SK-N-SH (cell line): ENCODE data around the gene LAMB1. TPM values are rescaled to one million over a fixed set of nuclear protein-coding genes. Genes with fewer than 3 reads are reported as not detected.
A peak's percentile ranks its signal among the peaks of the same experiment; 100 is the strongest.

Source experiments
- CTCF ChIA-PET: fragments of 300-600, 350-600 bp; formaldehyde crosslinking; extraction: SDS; loops from one replicate; lab custom pipeline; 2021; lab: Yijun Ruan, JAX
- POLR2A ChIA-PET: fragments of 350-600 bp; sonication (Branson Sonifier 250); formaldehyde crosslinking; extraction: SDS; loops from one replicate; lab custom pipeline; 2020; ENCODE audit warnings: antibody characterized with exemption, inconsistent platforms; lab: Yijun Ruan, JAX
- DNase-seq: peaks from one replicate; pipeline ENCODE4 v3.0.0; 2012
- H2AFZ ChIP-seq: fragments of 200-600 bp; sonication (generic); 2 replicates; pipeline ENCODE4 v1.8.1; 2016; ENCODE audit warnings: antibody characterized with exemption, mild to moderate bottlenecking, low read depth
- H3F3A ChIP-seq: fragments of 200-600 bp; sonication (generic); replicated peaks from 2 replicates; pipeline ENCODE3; 2016; ENCODE audit warnings: antibody characterized with exemption, mild to moderate bottlenecking; ENCODE audit not compliant: insufficient read depth
- H3K27ac ChIP-seq, 2 experiments: fragments of 200-500 bp in 1 of 2; fragments of 200-600 bp in 1 of 2; sonication (Bioruptor generic) in 1 of 2; sonication (generic), shearing (Covaris generic) in 1 of 2; 2 replicates each; pipeline versions ENCODE4 v1.5.1 to v1.6.1; 2014 to 2016; ENCODE audit warnings: low read depth in 2 of 2, inconsistent platforms in 1 of 2, low read length in 1 of 2, mild to moderate bottlenecking in 1 of 2, mixed read lengths in 1 of 2
- H3K27me3 ChIP-seq: fragments of 200-600 bp; sonication (generic), shearing (Covaris generic); 2 replicates; pipeline ENCODE4 v1.6.1; 2016; ENCODE audit warnings: mixed run types; ENCODE audit not compliant: insufficient read depth
- H3K36me3 ChIP-seq, 2 experiments: fragments of 200-500 bp in 1 of 2; fragments of 200-600 bp in 1 of 2; sonication (Bioruptor generic) in 1 of 2; sonication (generic) in 1 of 2; replicated peaks in 1 of 2; 2 replicates each; pipeline versions ENCODE3 to v1.5.1; 2014 to 2016; ENCODE audit warnings: low read length in 1 of 2, mild to moderate bottlenecking in 1 of 2; ENCODE audit not compliant: insufficient read depth in 2 of 2, control insufficient read depth in 1 of 2
- H3K4me1 ChIP-seq, 2 experiments: fragments of 200-500 bp in 1 of 2; fragments of 200-600 bp in 1 of 2; sonication (Bioruptor generic) in 1 of 2; sonication (generic), shearing (Covaris generic) in 1 of 2; 2 replicates each; pipeline versions ENCODE4 v1.5.1 to v1.6.1; 2014 to 2016; ENCODE audit warnings: low read depth in 1 of 2, low read length in 1 of 2, mixed run types in 1 of 2; ENCODE audit not compliant: insufficient read depth in 2 of 2, control insufficient read depth in 1 of 2
- H3K4me2 ChIP-seq: fragments of 200-600 bp; sonication (generic), shearing (Covaris generic); 2 replicates; pipeline ENCODE4 v1.6.1; 2017; ENCODE audit warnings: mixed run types
- H3K4me3 ChIP-seq, 2 experiments: fragments of 200-500 bp in 1 of 2; fragments of 200-600 bp in 1 of 2; sonication (Bioruptor generic) in 1 of 2; sonication (generic), shearing (Covaris generic) in 1 of 2; 2 replicates each; pipeline versions ENCODE4 v1.5.1 to v1.8.1; 2014 to 2016; ENCODE audit warnings: low read depth in 2 of 2, inconsistent platforms in 1 of 2, low read length in 1 of 2, mild to moderate bottlenecking in 1 of 2, mixed read lengths in 1 of 2, moderate library complexity in 1 of 2
- H3K79me2 ChIP-seq: fragments of 200-600 bp; sonication (generic); 2 replicates; pipeline ENCODE4 v1.8.1; 2017; ENCODE audit warnings: mild to moderate bottlenecking; ENCODE audit not compliant: insufficient read depth
- H3K9ac ChIP-seq: fragments of 200-600 bp; sonication (generic); 2 replicates; pipeline ENCODE4 v1.6.1; 2017; ENCODE audit warnings: mixed run types
- H3K9me2 ChIP-seq: fragments of 200-600 bp; sonication (generic); 2 replicates; pipeline ENCODE4 v1.6.1; 2017; ENCODE audit warnings: mixed run types
- H3K9me3 ChIP-seq: fragments of 200-600 bp; sonication (generic); 2 replicates; pipeline ENCODE4 v1.6.1; 2017; ENCODE audit warnings: mixed run types, mild to moderate bottlenecking, moderate library complexity
- H4K20me1 ChIP-seq: fragments of 200-600 bp; sonication (generic); 2 replicates; pipeline ENCODE4 v1.6.1; 2017; ENCODE audit warnings: mild to moderate bottlenecking, mixed run types; ENCODE audit not compliant: insufficient read depth
- EZH2phosphoT487 ChIP-seq: fragments of 200-600 bp; sonication (generic); IDR thresholded peaks from 2 replicates; pipeline ENCODE4 v1.6.1; 2017; ENCODE audit warnings: low read depth, mixed run types, mild to moderate bottlenecking, antibody characterized with exemption, moderate library complexity, borderline replicate concordance
- FOSL2 ChIP-seq: IDR thresholded peaks from 2 replicates; pipeline ENCODE4 v1.4.0; 2012; ENCODE audit warnings: low read depth, mild to moderate bottlenecking, moderate library complexity, borderline replicate concordance
- FOXJ3 ChIP-seq: sonication (generic); formaldehyde crosslinking; IDR thresholded peaks from 2 replicates; pipeline ENCODE4 v1.5.1; 2020; ENCODE audit warnings: mild to moderate bottlenecking, missing genetic modification reagents
- JUND ChIP-seq: IDR thresholded peaks from 2 replicates; pipeline ENCODE4 v1.4.0; 2012
- MEF2A ChIP-seq: IDR thresholded peaks from 2 replicates; pipeline ENCODE4 v1.4.0; 2012; ENCODE audit warnings: low read depth, borderline replicate concordance
- POLR2AphosphoS5 ChIP-seq: IDR thresholded peaks from 2 replicates; pipeline ENCODE4 v1.6.1; 2012; ENCODE audit warnings: low read depth, low read length
- TCF12 ChIP-seq: IDR thresholded peaks from 2 replicates; pipeline ENCODE4 v1.4.0; 2012
- TEAD4 ChIP-seq: IDR thresholded peaks from 2 replicates; pipeline ENCODE4 v1.4.0; 2012; ENCODE audit warnings: mild to moderate bottlenecking, borderline replicate concordance; ENCODE audit not compliant: insufficient read depth
- WGBS: methylation state at CpG from one replicate; pipeline ENCODE4 v1.1.6; 2017; ENCODE audit warnings: low lambda C conversion rate; 5-methylcytosine and 5-hydroxymethylcytosine counted together
- polyA plus RNA-seq, 3 experiments: library from polyadenylated mRNA; depleted of rRNA; stranded (reverse); fragments of >200 nt; gene quantifications; 2 replicates each; pipeline ENCODE4 v1.2.3, GENCODE V29; 2012
- TF ChIP-seq, protein P1 (sequence below): IDR thresholded peaks from 2 replicates; pipeline ENCODE4; 2012

Gene LAMB1
- polyA plus RNA-seq, 1 of the 3 experiments (the other 2 are of a cell fraction), result 435 TPM

DNA sequence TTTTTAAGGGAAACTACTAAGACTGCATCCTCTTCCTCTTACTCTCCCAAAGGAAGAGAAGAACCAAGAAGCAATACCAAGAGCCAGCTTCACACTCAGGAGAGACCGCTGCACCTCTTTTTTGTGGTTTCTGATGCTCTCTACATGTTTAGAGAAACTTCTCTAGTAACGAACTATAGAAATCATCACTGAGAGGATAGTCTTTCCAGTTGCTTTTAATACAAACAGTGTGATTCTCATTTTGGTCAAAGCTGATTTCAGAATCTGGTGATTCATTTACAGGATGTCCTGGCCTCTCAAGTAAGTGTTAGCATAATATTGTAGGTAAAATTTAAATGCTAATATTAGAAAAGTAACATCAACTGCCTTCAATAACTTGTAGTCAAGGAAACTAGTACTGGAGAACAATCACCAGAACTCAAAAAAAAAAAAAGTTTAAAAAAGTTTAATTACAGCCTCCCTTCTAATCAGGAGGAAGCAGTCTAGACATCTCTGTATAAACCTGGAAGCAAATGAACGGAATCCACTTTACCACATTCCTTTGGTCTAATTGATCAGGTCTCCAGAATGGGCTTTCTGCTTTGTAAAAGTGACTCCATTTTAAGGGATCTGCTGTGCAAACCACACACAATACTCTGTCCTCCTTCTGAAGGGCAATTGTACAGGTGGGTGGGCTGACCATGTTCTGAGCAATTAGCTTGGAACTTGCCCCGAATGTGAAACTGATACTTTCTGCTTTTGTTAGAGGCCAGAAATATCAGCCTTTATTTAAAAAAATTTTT lies 3.0 kb downstream of the LAMB1 start:
- Histone ChIP-seq H4K20me1 (peaks cover 6% of the 10 kb centered on the region; the same call in 1 of the 2 replicates), H3K4me2 (peak overlapping the region; percentile 93), H3K79me2 (peaks cover 52% of the 10 kb centered on the region), H3K36me3 (peaks cover 42 to 54% of the 10 kb centered on the region in 2 experiments), H3K4me1 (peaks cover 60 to 68% of the 10 kb centered on the region in 2 experiments), H3K9ac (peak overlapping the region; percentile 96; the same call in 1 of the 2 replicates), H2AFZ (no peak overlapping the region), H3K4me3 (peak overlapping the region; percentile 15 to 92; a peak in 3 of 4 replicates), H3K9me3 (no peaks in the 10 kb centered on the region), H3K27ac (peak overlapping the region; percentile 93), H3K27me3 (no peaks in the 10 kb centered on the region), H3F3A (peaks cover 78% of the 10 kb centered on the region), H3K9me2 (no peaks in the 10 kb centered on the region)
- ChIA-PET CTCF (interaction anchor here (0.7 to 6.4 kb wide), 9 partner anchors 17 to 146 kb away, joined by 3 to 33 read pairs (median 3); no protein-coding TSS in a partner anchor), POLR2A (no interaction called here)
- 49% methylated on average over 4 of the region's 4 CpGs for WGBS
- TF ChIP-seq FOSL2 (0 out of 2 replicates have a peak, but pooled peaks have one; percentile 7), MEF2A (no peak)
- DNase-seq, result no peak

DNA sequence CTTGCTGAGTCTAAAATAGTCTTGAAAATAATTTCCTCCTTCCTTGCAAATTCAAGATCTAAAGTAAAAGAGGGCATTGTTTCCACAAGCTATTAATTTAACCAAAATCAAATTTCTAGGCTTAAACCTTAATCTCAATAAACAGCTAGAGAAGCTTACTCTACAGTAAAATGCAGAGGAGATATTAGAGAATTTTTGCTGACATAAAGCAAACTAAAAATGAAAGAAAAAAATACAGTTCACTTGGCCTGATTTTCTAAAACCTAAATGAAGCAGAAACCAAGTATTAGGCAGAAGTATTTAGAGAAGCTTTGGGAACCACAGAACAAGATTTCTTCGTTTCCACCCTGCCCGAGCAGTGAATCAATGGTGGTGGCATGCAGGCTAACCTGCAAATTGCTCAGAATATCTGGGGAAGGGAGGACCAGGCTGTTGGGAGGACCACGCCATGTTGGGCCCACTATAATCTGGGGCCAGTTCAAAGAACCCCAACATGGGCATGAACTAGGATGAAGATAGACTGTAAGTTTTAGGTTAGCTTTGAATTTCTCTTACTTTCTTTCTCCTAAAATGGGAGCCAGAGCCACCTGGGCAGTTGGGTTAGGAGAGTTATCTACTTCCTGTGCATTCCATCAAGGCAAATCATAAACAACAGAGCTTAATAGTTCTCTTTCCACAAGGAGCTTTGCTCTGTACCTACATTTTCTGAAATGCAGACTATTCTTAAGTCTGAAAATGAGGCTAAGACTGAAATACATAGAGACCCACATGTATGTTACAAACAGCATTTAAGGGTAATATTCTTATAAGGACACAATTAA lies 4.1 kb downstream of the LAMB1 start:
- Histone ChIP-seq H4K20me1 (peaks cover 6% of the 10 kb centered on the region; the same call in 1 of the 2 replicates), H3K36me3 (peaks cover 51 to 65% of the 10 kb centered on the region in 2 experiments), H3F3A (peaks cover 80% of the 10 kb centered on the region), H3K9me3 (no peaks in the 10 kb centered on the region), H3K9ac (peak overlapping the region; percentile 96; the same call in 1 of the 2 replicates), H3K4me3 (peak overlapping the region in 1 of 2 experiments; percentile 92; a peak in 1 of 4 replicates), H3K4me1 (peaks cover 70 to 71% of the 10 kb centered on the region in 2 experiments), H3K27me3 (no peaks in the 10 kb centered on the region), H3K4me2 (peak overlapping the region; percentile 93), H3K27ac (peak overlapping the region; percentile 93), H3K9me2 (no peaks in the 10 kb centered on the region), H3K79me2 (peaks cover 60% of the 10 kb centered on the region), H2AFZ (no peak overlapping the region)
- CTCF ChIA-PET, result interaction anchor here (0.6 to 6.4 kb wide), 8 partner anchors 16 to 1181 kb away, joined by 3 to 33 read pairs (median 4); no protein-coding TSS in a partner anchor
- no peak for TF ChIP-seq EZH2phosphoT487
- peak; percentile 56; the same call in 1 of the 2 replicates for TF ChIP-seq JUND
- peak; percentile 31; the same call in 1 of the 2 replicates for TF ChIP-seq FOSL2
- TF ChIP-seq TEAD4, result no peak
- TF ChIP-seq TCF12, result peak; percentile 64; the same call in 1 of the 2 replicates
- POLR2A ChIA-PET, result no interaction called here
- 89% methylated on average over 3 of the region's 3 CpGs for WGBS
- no peak for DNase-seq

DNA sequence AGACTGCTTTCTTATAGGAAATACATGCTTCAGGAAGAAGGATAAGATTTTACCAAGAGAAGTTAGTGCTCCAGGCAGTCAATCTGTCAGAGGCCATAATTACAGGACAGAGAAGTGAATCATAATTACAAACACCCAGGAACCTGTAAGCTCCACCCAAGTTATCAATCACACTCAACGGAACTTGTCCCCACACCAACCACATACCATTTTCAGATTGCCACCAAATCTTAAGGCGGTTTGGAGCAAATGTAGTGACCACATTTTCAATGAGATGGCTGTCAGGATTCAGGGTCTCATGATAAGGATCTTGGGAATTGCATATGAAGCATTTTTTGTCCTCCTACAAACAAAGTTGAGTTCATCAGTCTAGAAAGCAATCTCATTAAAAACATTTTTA lies 4.8 kb downstream of the LAMB1 start:
- Histone ChIP-seq H3K36me3 (peaks cover 58 to 72% of the 10 kb centered on the region in 2 experiments), H2AFZ (no peak overlapping the region), H3F3A (peaks cover 74% of the 10 kb centered on the region), H3K79me2 (peaks cover 68% of the 10 kb centered on the region), H3K27ac (peak overlapping the region; percentile 93), H3K9ac (no peak overlapping the region), H3K9me3 (no peaks in the 10 kb centered on the region), H3K4me2 (peak overlapping the region; percentile 93), H3K27me3 (no peaks in the 10 kb centered on the region), H4K20me1 (peaks cover 6% of the 10 kb centered on the region; the same call in 1 of the 2 replicates), H3K4me3 (peak overlapping the region in 1 of 2 experiments; percentile 92; a peak in 1 of 4 replicates), H3K9me2 (no peaks in the 10 kb centered on the region), H3K4me1 (peaks cover 70 to 75% of the 10 kb centered on the region in 2 experiments)
- ChIA-PET POLR2A (no interaction called here), CTCF (interaction anchor here (2.2 to 6.4 kb wide), 4 partner anchors 16 to 148 kb away, joined by 6 to 33 read pairs (median 15); no protein-coding TSS in a partner anchor)
- 60% methylated on average over 2 of the region's 2 CpGs for WGBS
- no peak for DNase-seq
- peak; percentile 3; the same call in 1 of the 2 replicates for TF ChIP-seq POLR2AphosphoS5
- TF ChIP-seq FOXJ3 (CRISPR knock-in tag), result no peak
- TF ChIP-seq, protein P1, sequence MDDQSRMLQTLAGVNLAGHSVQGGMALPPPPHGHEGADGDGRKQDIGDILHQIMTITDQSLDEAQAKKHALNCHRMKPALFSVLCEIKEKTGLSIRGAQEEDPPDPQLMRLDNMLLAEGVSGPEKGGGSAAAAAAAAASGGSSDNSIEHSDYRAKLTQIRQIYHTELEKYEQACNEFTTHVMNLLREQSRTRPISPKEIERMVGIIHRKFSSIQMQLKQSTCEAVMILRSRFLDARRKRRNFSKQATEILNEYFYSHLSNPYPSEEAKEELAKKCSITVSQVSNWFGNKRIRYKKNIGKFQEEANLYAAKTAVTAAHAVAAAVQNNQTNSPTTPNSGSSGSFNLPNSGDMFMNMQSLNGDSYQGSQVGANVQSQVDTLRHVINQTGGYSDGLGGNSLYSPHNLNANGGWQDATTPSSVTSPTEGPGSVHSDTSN, result peak; percentile 43; the same call in 1 of the 2 replicates
